Testis (tissue), 2 donors: Measurements from ENCODE around the gene LARGE1.

Experiments
- POLR2A ChIP-seq: fragments of 450-650 bp; IDR thresholded peaks from one replicate; pipeline ENCODE4 v1.6.1; 2017; ENCODE audit warnings: antibody characterized with exemption, mild to moderate bottlenecking, moderate library complexity
- TF ChIP-seq, protein P1 (sequence below), 3 experiments: fragments of 450-650 bp in 2 of 3; fragments of 200-600 bp in 1 of 3; sonication (generic) in 1 of 3; IDR thresholded peaks; one replicate each; pipeline ENCODE4 v1.5.1; 2016 to 2019; ENCODE audit warnings: antibody characterized with exemption in 3 of 3, mild to moderate bottlenecking in 2 of 3, moderate library complexity in 1 of 3

- TF ChIP-seq, protein P1, sequence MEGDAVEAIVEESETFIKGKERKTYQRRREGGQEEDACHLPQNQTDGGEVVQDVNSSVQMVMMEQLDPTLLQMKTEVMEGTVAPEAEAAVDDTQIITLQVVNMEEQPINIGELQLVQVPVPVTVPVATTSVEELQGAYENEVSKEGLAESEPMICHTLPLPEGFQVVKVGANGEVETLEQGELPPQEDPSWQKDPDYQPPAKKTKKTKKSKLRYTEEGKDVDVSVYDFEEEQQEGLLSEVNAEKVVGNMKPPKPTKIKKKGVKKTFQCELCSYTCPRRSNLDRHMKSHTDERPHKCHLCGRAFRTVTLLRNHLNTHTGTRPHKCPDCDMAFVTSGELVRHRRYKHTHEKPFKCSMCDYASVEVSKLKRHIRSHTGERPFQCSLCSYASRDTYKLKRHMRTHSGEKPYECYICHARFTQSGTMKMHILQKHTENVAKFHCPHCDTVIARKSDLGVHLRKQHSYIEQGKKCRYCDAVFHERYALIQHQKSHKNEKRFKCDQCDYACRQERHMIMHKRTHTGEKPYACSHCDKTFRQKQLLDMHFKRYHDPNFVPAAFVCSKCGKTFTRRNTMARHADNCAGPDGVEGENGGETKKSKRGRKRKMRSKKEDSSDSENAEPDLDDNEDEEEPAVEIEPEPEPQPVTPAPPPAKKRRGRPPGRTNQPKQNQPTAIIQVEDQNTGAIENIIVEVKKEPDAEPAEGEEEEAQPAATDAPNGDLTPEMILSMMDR (IDR thresholded peaks at IDR 0.05) = no peak
- no peak for TF ChIP-seq POLR2A
These were observed 2.8 kb upstream of the LARGE1 start for GRCh38 chr22:33923033-33923432.
